K562 (cell line): Measurements from ENCODE around the gene GALE. TPM values are rescaled to one million over a fixed set of nuclear protein-coding genes. Genes with fewer than 3 reads are reported as not detected.

Experiments used
- CHD7 ChIP-seq: fragments of 200-600 bp; sonication (generic); IDR thresholded peaks from one replicate; pipeline ENCODE4 v1.6.1; 2012; ENCODE audit warnings: mild to moderate bottlenecking, low read depth, low read length, inconsistent platforms
- GTF3C2 ChIP-seq: IDR thresholded peaks from 3 replicates; pipeline ENCODE4 v1.6.1; 2011; ENCODE audit warnings: borderline replicate concordance, mild to moderate bottlenecking, moderate library complexity; ENCODE audit not compliant: insufficient read length; ENCODE audit errors: extremely low read depth
- HDGF ChIP-seq: fragments of 450-650 bp; IDR thresholded peaks from 2 replicates; pipeline ENCODE4 v1.6.1; 2016
- MITF ChIP-seq: IDR thresholded peaks from 2 replicates; pipeline ENCODE4 v1.6.1; 2014; ENCODE audit warnings: antibody characterized with exemption
- TBP ChIP-seq: optimal IDR thresholded peaks from 2 replicates; pipeline ENCODE3; 2011; ENCODE audit warnings: low read depth, low read length, improper control_type of control experiment
- polyA plus RNA-seq, 8 experiments: library from polyadenylated mRNA; depleted of rRNA in 4 of 8; stranded (reverse) in 5 of 8; unstranded in 3 of 8; fragments of >200 nt; fragmentation: Nextera tagmentation in 2 of 8; fragmentation: Illumina TruSeq in 1 of 8; extraction: Ambion mirVana in 2 of 8; extraction: Trizol in 1 of 8; gene quantifications; 2 replicates each; pipeline versions ENCODE4 v1.2.1 to v1.2.3, GENCODE V29; 2011 to 2014; ENCODE audit warnings: inconsistent platforms in 1 of 8, missing spikeins in 1 of 8
- total RNA-seq, 7 experiments: library from RNA; depleted of rRNA in 6 of 7; stranded (reverse); fragments of >200 nt in 6 of 7; fragmentation: Illumina TruSeq in 2 of 7; extraction: Trizol in 2 of 7; gene quantifications; 2 replicates each; pipeline versions ENCODE4 v1.2.1 to v1.2.3, GENCODE V29; 2011 to 2021; ENCODE audit warnings: low replicate concordance in 1 of 7
- TF ChIP-seq, protein P1 (sequence below): fragments of 200-400 bp; formaldehyde crosslinking; IDR thresholded peaks from 2 replicates; pipeline ENCODE4 v1.6.1; 2017; ENCODE audit warnings: mild to moderate bottlenecking, low read depth, low read length, moderate library complexity

GALE gene
- total and polyA plus RNA-seq, 9 of the 15 experiments (the other 6 are each of a cell fraction or from before 2014, with no cell fraction given): 8.4 to 139 (median 88.3) TPM

DNA sequence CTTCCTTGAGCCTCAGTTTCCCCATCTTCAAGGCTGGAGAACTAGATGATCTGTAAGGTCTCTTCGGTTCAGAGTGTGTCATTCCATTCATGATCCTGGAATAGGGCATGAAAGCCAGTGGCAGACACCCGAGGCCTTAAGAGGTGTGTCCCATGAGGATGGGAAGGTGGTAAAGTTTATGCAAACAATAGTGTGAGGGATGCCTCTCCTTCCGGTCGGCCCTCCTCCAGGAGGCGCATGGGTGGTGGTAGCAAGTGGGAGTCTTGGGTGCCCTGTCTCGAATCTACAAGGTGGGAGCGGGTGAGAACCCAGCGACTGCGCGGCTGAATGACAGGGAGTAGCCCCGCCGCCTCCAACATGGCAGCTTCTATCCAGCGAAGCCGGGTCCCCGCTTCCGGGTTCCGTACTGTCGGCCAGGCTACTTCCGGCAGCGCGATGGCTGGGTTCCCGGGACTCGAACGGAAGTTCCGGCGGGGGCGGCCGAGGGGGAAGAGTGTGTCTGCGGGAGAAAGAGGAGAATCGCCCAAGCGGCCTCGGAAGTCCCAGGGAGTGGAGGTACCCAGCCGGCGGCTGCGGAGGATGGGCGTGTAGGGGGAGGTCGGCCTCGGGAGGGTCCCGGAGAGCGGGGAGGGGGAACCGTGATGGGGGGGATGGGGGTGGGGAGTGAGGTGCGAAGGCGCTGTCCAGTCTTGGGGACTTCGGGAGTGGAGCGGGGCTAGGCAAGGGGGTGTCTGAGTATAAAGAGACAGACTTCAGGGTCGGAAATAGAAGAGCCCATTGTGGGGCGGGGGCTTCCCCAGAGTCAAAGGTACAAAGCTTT lies 9.6 kb downstream of the GALE start, which contains the start of gene LYPLA2 (continued):
- TF ChIP-seq HDGF (no peak), GTF3C2 (no peak), TBP (peak; percentile 68), MITF (no peak), CHD7 (no peak)
- TF ChIP-seq, protein P1, sequence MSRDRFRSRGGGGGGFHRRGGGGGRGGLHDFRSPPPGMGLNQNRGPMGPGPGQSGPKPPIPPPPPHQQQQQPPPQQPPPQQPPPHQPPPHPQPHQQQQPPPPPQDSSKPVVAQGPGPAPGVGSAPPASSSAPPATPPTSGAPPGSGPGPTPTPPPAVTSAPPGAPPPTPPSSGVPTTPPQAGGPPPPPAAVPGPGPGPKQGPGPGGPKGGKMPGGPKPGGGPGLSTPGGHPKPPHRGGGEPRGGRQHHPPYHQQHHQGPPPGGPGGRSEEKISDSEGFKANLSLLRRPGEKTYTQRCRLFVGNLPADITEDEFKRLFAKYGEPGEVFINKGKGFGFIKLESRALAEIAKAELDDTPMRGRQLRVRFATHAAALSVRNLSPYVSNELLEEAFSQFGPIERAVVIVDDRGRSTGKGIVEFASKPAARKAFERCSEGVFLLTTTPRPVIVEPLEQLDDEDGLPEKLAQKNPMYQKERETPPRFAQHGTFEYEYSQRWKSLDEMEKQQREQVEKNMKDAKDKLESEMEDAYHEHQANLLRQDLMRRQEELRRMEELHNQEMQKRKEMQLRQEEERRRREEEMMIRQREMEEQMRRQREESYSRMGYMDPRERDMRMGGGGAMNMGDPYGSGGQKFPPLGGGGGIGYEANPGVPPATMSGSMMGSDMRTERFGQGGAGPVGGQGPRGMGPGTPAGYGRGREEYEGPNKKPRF: no peak
